HS-27A (cell line): Measurements from ENCODE around the gene RABEP1.
"Not testable (repeated sequence)": the region's sequence is repeated elsewhere in the genome, so short reads cannot be mapped to it uniquely, and the experiment has no call there.

ENCODE experiments used
- DNase-seq: peaks from one replicate; pipeline ENCODE4 v3.0.0-alpha.2; 2012; ENCODE audit warnings: low read depth, missing footprints

The RABEP1 gene

GRCh38 chr17:5424909-5425308 lies 142.8 kb downstream of the RABEP1 start:
- DNase-seq = no peak

GRCh38 chr17:5425826-5426225 lies 143.7 kb downstream of the RABEP1 start:
- DNase-seq = no peak

GRCh38 chr17:5429191-5429887 lies 147.3 kb downstream of the RABEP1 start:
- DNase-seq = no peak

GRCh38 chr17:5430413-5430999 lies 148.4 kb downstream of the RABEP1 start:
- no peak for DNase-seq

- DNase-seq = not testable (repeated sequence)
Observed at GRCh38 chr17:5431234-5431633, 149.2 kb downstream of the RABEP1 start.

- no peak for DNase-seq
Observed at GRCh38 chr17:5431949-5432556, 150.0 kb downstream of the RABEP1 start.

GRCh38 chr17:5434984-5435383 lies 152.9 kb downstream of the RABEP1 start:
- DNase-seq = no peak
